PC-3 (cell line): ENCODE results near the gene PALD1.

Experiments used
- CTCF ChIP-seq: fragments of 300-600 bp; sonication (generic); conservative IDR thresholded peaks from 2 replicates; pipeline ENCODE4 v1.5.1; 2017; ENCODE audit warnings: antibody characterized with exemption, low read depth, mild to moderate bottlenecking, low read length
- EZH2 ChIP-seq: fragments of 300-600 bp; sonication (generic); IDR thresholded peaks from one replicate; pipeline ENCODE4 v1.6.1; 2017; ENCODE audit warnings: antibody characterized with exemption, mild to moderate bottlenecking, low read length; ENCODE audit not compliant: unreplicated experiment
- EZH2phosphoT487 ChIP-seq: fragments of 300-600 bp; sonication (generic); IDR thresholded peaks from 2 replicates; pipeline ENCODE4 v1.6.1; 2018; ENCODE audit warnings: mild to moderate bottlenecking, antibody characterized with exemption, low read length, borderline replicate concordance

GRCh38 chr10:70582793-70583668 is 104.5 kb downstream of the PALD1 start:
- TF ChIP-seq CTCF (no peak), EZH2 (no peak), EZH2phosphoT487 (no peak)
